UCSD-AML1 (cell line): ENCODE results near the gene ASTN2.
"Not testable (repeated sequence)": the region's sequence is repeated elsewhere in the genome, so short reads cannot be mapped to it uniquely, and the experiment has no call there.

ENCODE experiments used
- DNase-seq: peaks from one replicate; lab custom pipeline; 2025; ENCODE audit not compliant: unreplicated experiment; lab: John Stamatoyannopoulos, UW

Gene ASTN2

DNA sequence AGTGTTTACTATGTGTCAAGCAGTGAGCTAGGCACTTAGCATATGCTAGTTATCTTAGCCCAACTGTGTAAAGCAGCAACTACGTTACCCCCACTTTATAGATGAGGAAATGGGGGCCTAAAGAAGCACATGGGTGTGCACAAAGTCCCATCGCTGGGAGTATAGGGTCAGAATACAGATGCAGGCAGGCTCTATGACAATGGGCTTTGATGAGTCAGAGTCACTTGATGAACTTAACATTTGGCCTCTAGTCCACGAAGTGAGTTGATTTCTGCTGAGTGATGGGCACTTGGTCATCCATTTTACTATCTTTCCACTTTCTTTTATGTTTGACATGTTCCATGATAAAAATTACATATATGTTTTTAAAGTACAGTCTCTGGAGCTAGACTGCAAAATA lies 523.4 kb downstream of the ASTN2 start:
- DNase-seq = no peak

DNA sequence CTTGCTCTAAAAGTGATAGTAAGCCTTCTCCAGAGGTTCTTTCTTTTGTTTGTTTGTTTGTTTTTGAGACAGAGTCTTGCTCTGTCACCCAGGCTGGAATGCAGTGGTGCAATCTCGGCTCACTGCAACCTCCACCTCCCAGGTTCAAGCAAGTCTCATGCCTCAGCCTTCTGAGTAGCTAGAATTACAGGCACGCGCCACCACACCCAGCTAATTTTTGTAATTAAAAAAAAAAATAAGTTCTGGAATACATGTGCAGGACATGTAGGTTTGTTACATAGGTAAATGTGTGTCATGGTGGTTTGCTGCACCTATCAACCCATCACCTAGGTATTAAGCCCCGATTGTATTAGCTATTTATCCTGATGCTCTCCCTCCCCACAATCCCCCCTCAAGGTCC lies 526.4 kb downstream of the ASTN2 start:
- DNase-seq = not testable (repeated sequence)

DNA sequence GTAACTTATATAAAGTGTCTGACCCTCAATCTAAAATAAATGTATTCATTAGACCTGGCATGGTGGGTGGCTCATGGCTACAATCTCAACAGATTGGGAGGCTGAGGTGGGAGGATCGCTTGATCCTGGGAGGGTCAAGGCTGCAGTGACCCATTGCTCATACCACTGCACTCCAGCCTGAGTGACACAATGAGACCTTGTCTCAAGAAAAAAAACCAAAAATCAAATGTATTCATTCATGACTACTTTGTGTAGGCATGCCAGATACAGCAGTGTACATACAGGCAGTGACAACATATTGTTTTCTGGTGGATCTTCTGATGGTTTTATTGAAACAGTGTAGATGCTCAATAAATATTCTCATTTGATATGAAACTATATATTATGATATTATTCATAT lies 526.8 kb downstream of the ASTN2 start:
- DNase-seq = no peak

DNA sequence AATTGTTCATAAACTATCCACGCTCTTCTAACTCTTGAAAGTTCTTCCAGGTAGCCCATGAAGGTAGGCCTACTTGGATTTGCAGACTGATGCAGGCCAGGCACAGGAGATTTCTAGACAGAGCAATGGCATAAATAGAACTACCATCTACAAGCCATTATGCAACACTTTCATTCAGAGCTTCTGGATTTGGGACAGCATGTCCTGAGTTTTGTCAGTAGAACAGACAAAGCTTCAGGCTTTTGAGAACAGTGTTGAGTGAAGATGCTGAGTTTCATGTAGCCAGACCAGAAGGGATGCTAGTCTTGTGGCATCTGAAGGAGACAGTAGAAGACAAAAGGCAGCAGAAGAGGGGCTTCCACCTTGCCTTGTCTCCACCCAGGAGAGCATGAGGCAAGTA lies 531.2 kb downstream of the ASTN2 start:
- DNase-seq = no peak

DNA sequence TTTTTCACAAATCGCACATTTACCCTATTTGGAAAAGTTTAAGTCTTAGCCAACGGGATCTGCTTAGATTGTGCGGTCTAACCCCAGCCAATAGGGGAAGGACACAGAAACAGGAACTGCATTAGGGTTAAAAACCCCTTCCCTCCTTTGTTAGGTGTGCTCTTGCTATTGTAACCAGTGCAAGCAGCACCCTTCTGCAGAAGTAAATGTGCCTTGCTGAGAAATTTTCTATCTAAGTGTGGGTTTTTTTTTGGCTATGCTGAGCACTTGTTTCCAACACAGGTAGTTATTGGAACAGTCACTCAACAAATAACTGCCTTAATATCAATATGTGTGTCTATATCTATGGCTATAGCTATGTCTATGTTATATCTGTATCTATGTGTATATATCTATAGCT lies 537.8 kb downstream of the ASTN2 start:
- DNase-seq = no peak

DNA sequence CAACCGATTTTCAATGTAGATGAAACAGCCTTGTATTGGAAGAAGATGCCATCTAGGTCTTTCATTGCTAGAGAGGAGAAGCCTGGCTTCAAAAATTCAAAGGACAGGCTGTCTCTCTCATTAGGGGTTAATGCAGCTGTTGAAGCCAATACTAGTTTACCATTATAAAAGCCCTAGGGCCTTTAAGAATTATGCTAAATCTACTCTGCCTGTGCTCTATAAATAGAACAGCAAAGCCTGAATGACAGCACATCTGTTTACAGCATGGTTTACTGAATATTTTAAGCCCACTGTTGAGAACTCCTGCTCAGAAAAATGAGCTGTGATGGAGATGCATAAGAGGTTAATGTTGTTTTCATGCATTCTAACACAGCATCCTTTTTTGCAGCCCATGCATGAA lies 539.3 kb downstream of the ASTN2 start:
- DNase-seq = no peak

DNA sequence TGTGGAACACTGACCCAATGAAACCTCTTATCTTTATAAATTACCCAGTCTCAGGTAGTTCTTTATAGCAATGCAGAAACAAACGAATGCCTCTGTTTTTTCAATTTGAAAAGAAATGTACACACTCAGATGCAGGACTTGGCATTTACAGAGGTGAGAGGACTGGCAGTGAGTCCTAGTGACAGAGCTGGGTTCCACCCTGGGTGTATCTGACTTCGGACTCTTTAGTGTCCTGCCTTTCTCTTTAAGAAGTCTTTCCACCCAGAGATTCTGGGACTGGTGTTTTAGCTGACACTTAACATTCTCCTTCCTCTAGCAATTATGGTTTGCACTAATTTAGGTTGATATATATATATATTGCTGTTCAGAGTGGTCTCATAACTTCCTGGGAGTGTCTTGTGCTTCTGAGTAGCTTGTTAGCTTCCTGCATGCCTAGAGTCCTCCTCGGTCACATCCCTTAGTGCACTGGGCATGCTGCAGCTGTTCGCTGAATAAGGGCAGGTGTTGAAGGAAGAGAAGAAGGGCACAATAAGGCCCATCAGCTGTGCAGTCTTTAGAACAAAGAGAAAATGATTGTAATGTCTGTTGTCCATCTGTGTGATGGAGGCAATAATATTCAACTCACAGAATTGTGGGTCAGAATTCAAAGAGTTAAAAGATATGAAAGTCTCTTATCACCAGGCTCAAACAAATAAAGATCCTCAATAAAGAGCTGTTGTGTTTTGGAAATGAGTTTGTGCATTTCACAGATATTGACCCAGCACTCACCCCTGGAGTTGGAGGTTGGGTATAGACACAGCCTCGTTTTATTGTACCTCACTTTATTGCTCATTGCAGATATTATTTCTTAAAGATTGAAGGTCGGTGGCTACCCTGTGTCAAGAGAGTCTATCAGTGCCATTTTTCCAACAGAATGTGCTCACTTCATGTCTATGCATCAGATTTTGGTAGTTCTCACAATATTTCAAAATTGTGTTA lies 540.6 kb downstream of the ASTN2 start:
- no peak for DNase-seq

DNA sequence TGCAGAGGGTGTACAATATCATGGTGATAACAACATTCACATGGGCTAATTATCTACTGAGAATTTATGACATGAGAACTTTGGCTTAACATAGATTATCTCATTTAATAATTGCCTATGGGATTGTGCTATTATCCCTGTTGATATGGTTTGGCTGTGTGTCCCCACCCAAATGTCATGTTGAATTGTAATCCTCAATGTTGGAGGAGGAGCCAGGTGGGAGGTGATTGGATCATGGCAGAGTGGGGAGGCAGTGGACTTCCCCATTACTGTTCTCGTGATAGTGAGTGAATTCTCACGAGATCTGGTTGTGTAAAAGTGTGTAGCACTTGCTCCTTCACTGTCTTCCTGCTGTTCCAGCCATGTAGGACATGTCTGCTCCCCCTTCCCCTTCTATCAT lies 541.4 kb downstream of the ASTN2 start:
- DNase-seq = no peak

DNA sequence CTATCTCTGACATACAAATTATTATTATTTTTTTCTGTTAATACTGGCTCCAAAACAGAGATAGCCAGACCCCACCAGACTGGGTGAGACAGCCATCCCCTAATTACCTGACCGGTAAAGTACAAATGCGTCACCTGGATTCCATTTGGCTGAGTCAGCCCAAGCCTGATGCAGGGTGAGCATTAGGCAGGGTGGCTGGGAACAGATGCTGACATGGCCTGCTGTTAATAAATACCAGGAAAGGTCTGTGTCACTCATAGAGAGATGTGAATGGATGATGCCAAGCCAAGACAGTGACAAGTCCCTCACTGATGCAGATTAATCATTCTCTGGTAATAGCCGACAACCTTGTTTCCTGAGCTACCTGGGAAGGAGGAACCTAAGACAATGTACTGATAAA lies 544.3 kb downstream of the ASTN2 start:
- DNase-seq = no peak

DNA sequence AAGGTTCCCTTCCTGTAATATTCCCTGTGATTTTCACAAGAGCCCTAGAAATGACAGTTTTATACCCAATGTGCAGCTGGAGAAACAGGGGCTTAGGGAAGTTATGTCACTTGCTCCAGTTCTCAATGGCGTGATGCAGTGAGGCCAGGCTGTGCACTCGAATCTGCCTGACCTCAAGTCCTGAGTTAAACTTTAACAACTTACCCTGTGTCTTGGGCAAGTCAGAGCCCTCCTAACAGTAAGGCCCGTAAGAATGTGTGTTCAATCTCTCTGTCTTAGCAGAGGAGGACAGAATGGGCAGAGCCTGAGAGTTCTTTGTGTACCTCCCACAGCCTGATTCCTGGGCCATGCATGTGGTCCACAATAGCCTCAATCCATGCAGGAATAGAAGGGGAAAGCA lies 546.7 kb downstream of the ASTN2 start:
- DNase-seq = no peak

DNA sequence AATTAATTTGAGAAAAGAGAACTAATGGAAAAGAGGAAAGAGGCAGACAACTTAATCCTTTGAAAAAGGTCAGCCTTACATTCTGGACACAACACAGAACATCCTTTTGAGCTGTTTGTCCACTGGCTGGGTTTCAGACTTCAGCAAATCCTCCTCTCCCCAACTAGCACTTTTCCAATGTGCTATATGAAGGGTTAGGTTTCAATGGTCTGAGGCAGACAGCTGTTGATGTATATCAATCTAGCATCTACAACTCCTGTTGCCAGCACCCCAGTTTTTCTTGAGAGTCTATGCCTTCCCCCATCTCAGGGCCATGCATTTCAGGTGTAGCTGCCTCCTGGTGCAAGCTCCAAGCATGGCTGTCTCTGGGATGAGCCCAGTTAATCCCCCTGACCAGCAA lies 553.5 kb downstream of the ASTN2 start:
- no peak for DNase-seq

DNA sequence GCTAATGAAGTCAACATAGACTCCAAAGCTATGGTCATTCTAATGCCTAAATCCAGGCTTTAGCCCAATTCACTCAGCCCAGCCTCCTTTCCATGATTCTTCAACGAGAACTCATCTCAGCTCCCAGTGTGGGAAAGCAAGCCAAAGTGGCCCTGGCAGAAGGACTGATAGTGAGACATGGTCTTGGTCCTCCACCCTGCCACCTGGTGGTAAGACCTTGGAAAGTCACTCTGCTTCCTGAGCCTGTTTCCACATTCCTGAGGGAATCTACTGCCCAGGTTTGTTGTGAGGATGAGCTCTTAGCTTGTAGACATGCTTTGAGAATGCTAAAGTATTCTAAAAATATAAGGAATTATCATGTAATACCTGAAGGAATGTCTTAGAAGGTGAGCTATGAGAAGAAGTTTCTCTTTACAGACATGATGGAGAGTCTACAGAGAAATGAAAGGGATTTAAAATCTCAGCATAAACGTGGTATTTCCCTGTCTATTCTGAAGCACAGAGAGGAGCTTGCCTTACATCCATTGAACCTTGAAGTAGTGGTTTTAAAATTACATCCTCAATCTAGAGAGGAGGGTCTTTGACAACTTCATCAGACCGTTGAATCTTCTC lies 554.2 kb downstream of the ASTN2 start:
- peak; percentile 21 for DNase-seq

DNA sequence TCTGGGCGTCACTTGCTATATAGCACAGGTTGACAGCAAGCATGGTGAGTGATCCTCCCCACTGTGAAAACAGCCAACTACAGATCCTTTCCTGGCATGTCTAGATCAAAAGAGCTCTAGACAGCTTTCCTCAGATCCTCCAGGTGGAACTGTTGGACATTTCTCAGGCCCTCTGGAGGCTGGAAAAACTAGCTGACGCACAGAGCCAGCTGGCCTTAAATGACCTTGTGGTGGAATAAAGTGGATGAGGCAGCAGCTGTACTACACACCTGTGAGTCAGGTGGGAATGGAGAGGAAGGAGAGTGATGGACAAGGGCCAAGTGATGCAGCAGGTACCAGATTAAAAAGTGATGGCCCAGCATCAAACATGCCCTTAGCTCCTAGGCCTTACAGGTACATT lies 555.1 kb downstream of the ASTN2 start:
- no peak for DNase-seq

DNA sequence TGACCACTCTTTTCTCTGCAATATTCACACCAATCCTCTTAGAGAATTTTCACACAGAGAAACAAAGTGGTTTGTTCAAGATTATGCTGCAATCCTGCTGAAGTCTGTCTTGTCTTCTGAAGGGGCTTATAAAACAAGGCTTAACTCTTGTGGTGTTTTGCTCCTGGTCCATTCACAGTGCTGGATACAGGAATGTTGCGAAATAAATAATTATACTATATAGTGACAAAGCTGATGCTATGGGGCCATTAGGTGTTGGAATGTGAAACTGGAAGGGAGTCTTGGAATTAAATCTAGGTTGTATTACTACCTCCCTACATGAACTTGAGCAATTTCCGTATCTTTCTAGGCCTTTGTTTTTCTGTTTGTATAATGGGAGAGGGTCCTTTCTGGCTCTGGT lies 557.5 kb downstream of the ASTN2 start:
- no peak for DNase-seq

DNA sequence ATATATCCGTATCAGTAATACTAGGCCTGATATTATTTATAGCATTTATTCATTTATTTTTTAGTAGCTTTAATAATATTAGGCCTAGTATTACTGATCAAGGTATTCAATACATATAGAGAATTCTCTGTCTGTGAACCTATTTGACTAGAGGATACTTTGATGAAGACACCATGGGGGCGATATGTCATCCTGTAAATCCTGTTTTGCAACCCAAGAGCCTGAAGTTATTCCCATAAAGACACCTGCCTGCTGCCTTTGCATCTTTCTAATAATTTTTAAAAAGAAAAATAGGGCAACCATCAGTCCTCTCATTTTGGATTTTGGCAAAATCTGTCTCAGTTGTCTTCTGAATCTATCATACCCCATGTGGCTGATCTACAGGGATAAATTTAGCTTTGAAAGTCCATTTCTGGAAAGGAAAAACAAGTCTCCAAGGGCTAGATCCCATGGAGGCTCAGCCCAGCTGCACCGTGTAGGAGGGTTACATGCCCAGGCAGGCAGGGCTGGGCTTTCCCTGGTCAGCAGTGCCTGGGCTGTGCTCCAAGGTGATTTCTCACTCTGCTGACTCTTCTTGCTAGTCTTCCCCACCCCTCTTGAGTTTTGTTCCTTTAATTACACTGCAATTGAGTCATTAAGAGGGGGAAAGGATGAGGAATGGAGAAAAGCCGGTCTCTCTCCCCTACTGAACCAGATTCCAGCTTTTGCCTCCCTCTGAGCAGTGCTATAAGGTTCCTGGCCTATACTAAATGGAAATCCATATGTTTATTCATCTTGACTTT lies 558.8 kb downstream of the ASTN2 start:
- no peak for DNase-seq

DNA sequence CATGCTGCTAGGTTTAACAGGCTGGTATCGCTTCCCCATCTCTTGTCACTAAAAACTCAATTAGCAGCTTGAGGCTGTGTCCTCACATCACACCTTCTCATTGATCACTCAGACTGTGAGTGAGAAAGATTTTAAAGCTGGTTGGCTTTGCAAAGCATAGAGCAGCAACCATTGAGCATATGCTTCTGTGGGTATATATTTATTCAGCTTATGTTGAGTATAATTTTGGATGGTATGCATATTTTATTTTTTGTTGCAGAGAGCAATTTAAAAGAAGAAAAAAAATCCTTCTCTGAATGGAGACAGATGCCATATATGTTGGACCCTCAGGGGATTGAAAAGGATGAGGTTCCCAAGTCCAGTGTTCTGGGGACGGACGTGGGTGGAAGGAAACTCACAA lies 565.1 kb downstream of the ASTN2 start:
- DNase-seq = no peak

DNA sequence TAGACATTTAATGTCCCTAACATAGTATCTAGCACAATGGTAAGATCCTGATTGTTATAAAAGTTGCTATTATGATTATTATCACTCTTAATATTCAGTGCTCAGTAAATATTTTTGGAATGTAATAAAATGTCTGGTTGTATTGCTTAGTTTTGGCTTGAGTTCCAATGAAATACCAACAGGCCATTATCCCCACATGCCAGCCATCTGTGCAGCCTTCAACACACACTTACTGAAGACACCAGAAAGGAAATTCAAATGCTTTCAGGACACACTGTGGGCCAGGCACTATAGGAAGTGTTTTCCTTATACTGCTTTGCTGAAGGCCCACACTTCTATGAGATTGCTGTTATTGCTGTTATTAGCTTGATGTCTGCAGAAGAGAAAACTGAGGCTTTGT lies 570.2 kb downstream of the ASTN2 start:
- DNase-seq = no peak

DNA sequence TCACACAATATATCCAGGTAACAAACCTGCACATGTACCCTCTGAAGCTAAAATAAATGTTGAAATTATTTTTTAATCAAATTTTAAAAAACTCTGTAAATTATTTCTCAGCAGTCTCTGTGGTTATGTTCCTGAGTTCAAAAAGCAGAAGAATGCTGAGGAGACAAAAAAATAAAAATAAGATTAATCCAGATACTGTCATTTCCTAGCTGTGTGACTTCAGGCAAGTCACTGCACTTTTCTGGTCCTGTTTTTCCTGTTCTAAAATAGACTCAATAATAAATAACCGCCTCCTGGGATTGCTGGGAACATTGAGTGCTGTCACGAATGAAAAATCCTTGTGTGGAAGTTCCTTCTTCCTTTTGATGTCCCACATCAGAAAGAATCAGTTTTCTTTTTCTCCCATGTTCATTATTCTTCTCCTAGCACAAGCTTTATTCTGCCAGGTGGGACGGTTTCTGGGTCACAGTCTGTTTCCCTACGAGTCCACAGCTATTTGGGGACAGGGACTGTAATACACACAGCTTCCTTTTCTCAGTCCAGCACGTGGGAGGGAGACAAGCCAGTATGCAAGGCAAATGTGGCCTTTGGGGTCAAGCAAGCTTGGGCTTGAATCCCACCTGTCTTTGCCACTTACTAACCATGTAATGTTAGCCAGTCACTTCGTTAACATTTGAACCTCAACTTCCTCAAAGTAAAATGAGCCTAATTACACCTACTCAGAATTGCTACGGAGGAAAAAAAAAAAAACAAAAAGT lies 570.8 kb downstream of the ASTN2 start:
- DNase-seq = no peak

DNA sequence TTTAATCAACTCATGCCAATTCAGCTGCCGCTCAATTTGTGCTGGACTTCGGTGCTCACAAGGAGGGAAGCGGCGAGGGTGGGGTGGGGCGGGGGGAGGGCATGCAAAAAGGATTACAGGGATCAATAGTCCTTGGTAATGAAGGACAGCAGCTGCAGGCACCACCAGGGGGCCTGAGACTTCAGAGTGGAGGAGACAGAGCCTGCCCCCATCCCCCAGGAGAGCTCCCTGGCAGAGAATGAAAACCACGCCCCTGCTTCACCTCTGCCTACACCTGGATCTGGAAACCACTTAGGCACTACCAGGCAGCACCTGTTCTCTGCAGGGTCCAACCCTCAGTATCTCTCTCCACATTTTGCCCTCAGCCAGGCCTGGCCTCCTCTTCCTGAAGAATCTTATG lies 572.2 kb downstream of the ASTN2 start:
- no peak for DNase-seq

DNA sequence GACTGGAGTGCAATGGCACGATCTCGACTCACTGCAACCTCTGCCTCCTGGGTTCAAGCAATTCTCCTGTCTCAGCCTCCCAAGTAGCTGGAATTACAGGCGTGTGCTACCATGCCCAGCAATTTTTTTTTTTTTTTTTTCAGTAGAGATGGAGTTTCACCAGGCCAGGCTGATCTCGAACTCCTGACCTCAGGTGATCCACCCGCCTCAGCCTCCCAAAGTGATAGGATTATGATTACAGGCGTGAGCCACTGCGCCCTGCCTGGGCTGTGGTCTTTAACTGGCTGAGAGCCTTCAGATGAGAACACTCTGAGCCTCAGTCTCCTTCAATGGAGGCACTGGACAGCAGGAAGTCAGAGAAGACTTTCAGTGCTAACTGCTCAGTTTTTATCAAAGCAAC lies 576.4 kb downstream of the ASTN2 start:
- DNase-seq = not testable (repeated sequence)
